ENCODE measurements around the gene ROBO1. TPM values are rescaled to one million over a fixed set of nuclear protein-coding genes. Genes with fewer than 3 reads are reported as not detected.

ROBO1 gene
- total and polyA plus RNA-seq, 2 of the 8 experiments (the other 6 are each of a cell fraction or from before 2014, with no cell fraction given): 51.4 to 91.0 TPM

DNA sequence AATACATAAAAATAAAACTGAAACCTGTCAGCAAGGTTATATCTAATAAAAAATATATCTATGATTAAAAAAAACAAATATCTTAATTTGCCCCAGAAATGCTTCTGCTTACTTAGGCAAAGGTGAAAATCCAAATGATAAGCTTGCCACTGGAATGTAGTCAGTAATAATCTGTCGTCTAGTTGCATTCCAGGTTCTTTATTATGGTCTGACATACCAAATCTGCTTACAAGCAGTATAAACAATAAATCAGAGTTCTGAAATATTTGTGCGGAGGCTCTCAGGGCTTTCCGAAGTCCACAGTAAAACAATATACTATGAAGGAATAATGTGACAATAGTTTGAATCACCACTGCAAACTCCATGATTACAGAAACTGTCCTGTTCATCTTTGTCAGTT lies 1133.5 kb downstream of the ROBO1 start (continued):
- TF ChIP-seq, protein P1, sequence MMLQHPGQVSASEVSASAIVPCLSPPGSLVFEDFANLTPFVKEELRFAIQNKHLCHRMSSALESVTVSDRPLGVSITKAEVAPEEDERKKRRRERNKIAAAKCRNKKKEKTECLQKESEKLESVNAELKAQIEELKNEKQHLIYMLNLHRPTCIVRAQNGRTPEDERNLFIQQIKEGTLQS (IDR thresholded peaks at IDR 0.05; ENCODE audit: insufficient read depth, low read depth, low read length): no peak
- no peak for TF ChIP-seq CHD2 (IDR thresholded peaks at IDR 0.05; ENCODE audit: low read length)
- no peak for TF ChIP-seq PHF8 (conservative IDR thresholded peaks at IDR 0.05; ENCODE audit: low read depth, low read length)
- no peak for TF ChIP-seq HDAC2 (IDR thresholded peaks at IDR 0.05; ENCODE audit: borderline replicate concordance in 1 of 2, low read depth in 2 of 2, low read length in 2 of 2)
